ENCODE data around the gene PCAT6.

GRCh38 chr1:202831906-202832305, 21.2 kb downstream of the PCAT6 start:
- TF ChIP-seq EZH2 (IDR thresholded peaks at IDR 0.05; ENCODE audit: low read depth, unreplicated experiment) = no peak
- TF ChIP-seq POLR2AphosphoS5 (IDR thresholded peaks at IDR 0.05; ENCODE audit: low read depth) = no peak
- no peak for TF ChIP-seq EZH2phosphoT487 (IDR thresholded peaks at IDR 0.05; ENCODE audit: unreplicated experiment)
- TF ChIP-seq CTCF (conservative IDR thresholded peaks at IDR 0.05; ENCODE audit: low read depth in 2 of 2) = no peak
- TF ChIP-seq ZNF331 (CRISPR knock-in tag; IDR thresholded peaks at IDR 0.05; ENCODE audit: low read depth) = no peak
- no peak for TF ChIP-seq REST (IDR thresholded peaks at IDR 0.05; ENCODE audit: unreplicated experiment)
- TF ChIP-seq CREB1 (CRISPR knock-in tag; IDR thresholded peaks at IDR 0.05; ENCODE audit: low read depth) = no peak
- TF ChIP-seq JUNB (IDR thresholded peaks at IDR 0.05; ENCODE audit: unreplicated experiment) = no peak
- no peak for TF ChIP-seq ZNF114 (CRISPR knock-in tag; IDR thresholded peaks at IDR 0.05)
- TF ChIP-seq NANOG (IDR thresholded peaks at IDR 0.05; ENCODE audit: borderline replicate concordance) = no peak
- no peak for TF ChIP-seq STAT1 (IDR thresholded peaks at IDR 0.05; ENCODE audit: unreplicated experiment)
- no peak for TF ChIP-seq ETS1 (IDR thresholded peaks at IDR 0.05)
- TF ChIP-seq ZNF462 (CRISPR knock-in tag; IDR thresholded peaks at IDR 0.05) = no peak
